GM04504 (cell line): Measurements from ENCODE around the gene CCDC85C.
"Not testable (repeated sequence)": the region's sequence is repeated elsewhere in the genome, so short reads cannot be mapped to it uniquely, and the experiment has no call there.

Experiments
- DNase-seq: peaks from one replicate; pipeline ENCODE4 v3.0.0-alpha.2; 2012; ENCODE audit warnings: low read depth

Gene CCDC85C

GRCh38 chr14:99603471-99604277, at the start of gene CCDC85C:
Gene CCDC85C (minus strand): TSS chr14:99604207. CDS start chr14:99603959, 248 bp downstream.
- no peak for DNase-seq

GRCh38 chr14:99651953-99652746, 48.1 kb upstream of the CCDC85C start:
- DNase-seq: no peak

- DNase-seq: no peak
Measured at GRCh38 chr14:99650189-99650588, 46.2 kb upstream of the CCDC85C start.

- no peak for DNase-seq
Measured at GRCh38 chr14:99649643-99650042, 45.6 kb upstream of the CCDC85C start.

DNA sequence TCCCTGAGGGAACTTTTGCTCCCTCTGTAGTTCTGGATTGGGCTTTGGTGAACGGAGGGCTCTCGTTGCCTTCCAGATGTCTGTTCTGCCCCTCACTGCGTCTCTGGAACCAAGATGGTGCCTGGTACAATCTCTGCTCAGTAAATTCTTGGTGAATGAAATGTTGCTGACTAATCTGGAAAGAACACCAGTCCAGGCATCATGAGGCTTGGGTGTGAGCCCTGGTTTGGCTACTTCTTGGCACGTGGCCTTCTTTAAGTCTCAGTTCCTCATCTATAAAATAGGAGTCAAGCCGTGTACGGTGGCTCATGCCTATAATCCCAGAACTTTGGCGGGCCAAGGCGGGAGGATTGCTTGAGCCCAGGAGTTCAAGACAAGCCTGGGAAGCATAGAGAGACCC, 45.2 kb upstream of the CCDC85C start:
- DNase-seq: peak; percentile 15

DNA sequence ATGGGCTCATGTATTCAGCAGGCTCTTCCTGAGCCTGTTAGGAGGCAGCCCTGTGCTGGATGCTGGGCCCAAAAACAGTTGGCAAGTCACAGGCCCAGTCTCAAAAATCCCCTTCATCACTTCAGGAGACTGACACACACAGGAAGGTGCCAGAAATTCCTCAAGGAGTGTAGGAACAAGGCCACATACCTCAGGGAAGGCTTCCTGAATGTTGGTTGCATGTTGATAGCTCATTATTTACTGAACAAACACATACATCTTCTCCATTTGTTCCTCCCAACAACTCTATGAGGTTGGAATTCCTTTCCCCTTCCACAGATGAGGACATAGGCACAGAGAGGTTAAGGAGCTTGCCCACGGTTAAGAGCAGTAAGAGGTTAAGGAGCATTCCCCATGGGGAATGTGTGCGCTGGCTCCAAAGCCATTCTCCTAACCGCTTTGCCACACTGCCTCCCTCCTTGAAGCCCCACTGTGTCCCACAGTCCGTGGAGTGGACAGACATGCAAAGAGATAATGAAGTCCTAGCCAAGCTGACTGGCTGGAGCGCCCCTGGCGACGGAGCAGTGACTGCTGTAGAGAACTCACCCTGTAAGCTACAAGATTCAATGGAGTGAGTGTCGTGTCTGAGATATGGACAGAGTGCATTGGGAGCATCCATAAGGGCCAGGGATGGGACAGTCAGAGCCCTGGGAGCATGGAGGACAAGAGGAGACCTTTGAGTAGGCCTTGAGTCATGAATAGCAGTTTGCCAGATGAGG, 44.2 kb upstream of the CCDC85C start:
- no peak for DNase-seq

DNA sequence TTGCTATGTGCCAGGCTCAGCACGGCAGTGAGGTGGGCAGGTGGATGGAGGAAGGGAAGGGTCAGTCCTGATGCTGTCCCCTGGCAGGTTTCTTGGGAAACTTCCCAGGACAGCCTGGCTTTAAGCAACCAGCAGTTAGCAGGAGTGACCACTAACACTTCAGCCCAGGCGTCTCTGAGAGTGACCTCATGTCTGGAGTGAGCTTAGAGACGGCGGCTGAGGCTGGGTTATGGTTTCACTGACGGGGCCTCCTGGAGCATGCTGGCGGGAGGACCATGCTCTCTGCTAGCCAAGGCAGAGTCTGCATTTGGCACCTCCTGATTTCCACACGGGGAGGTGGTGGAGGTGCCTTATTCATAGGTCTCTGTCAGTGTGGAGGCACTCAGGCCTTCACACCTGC, 43.4 kb upstream of the CCDC85C start:
- no peak for DNase-seq

- no peak for DNase-seq
Measured at GRCh38 chr14:99645545-99646505, 41.8 kb upstream of the CCDC85C start.

DNA sequence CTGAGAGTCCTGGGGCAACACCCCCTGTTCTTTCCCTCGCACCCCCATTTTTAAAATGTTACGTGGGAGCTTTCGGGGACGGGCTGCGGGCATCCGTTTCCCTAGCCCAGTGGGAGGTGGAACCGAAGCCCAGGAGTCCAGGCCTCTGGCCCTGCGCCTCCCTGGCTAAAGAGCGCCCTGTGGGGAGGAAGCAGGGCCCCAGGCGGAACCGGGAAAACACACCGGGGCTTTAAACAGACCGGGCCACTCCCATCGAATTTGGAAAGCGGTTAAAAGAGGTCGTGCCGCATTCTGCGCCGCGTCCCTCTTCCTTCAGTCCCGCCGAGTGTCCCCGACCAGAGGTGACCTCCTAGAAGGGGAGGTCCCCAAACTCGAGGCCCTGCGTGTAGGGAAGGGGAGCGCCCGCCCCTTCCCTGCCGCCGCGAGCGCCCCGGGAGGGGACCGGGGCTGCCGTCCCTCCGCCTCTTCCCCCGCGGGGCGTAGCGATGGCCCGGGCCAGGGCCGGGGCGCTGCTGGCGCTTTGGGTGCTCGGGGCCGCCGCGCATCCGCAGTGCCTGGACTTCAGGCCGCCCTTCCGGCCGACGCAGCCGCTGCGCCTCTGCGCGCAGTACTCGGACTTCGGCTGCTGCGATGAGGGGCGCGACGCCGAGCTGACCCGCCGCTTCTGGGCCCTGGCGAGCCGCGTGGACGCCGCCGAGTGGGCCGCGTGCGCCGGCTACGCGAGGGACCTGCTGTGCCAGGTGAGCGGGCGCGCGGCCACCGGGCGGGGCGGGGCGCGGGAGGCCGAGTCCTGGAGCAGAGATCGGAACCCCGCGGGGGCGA, 40.9 kb upstream of the CCDC85C start, which contains the start of gene HHIPL1:
Gene HHIPL1 (plus strand): TSS at position 407 of the 822 bp plus-strand sequence. CDS start 79 bp downstream, at position 486.
- DNase-seq: no peak

- DNase-seq: no peak
Measured at GRCh38 chr14:99644035-99644587, 40.1 kb upstream of the CCDC85C start.

GRCh38 chr14:99643343-99643742, 39.3 kb upstream of the CCDC85C start:
- no peak for DNase-seq

DNA sequence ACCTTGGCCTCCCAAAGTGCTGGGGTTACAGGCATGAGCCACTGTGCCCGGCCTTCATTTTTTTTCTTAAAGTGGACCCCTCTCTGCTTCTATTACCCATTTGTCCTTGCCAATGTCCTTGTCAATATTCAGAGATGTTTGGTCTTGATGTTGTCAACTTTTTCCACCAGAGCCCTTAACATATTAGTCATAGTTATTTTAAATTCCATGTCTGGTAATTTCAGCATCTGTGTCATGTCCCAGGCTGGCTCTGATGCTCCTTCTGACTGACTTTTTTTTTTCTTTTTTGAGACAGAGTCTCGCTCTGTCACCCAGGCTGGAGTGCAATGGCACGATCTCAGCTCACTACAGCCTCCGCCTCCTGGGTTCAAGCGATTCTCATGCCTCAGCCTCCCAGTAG, 38.8 kb upstream of the CCDC85C start:
- not testable (repeated sequence) for DNase-seq

GRCh38 chr14:99637624-99638023, 33.6 kb upstream of the CCDC85C start:
- DNase-seq: no peak

DNA sequence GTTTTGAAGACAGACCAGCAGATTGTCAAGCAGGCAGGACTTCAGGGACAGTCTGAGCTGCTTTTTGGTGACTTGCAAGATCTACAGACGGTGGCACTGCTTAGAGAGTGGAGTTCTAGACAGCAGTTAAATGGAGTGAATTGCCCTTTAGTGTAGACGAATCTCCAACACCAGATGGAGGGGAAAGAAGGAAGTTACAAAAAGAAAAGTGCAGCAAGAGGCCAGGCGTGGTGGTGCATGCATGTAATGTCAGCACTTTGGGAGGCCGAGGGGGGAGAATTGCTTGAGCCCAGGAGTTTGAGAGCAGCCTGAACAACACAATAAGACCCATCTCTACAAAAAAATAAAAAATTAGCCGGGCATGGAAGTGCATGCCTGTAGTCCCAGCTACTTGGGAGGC, 32.5 kb upstream of the CCDC85C start:
- no peak for DNase-seq

- no peak for DNase-seq
Measured at GRCh38 chr14:99635116-99635515, 31.1 kb upstream of the CCDC85C start.

DNA sequence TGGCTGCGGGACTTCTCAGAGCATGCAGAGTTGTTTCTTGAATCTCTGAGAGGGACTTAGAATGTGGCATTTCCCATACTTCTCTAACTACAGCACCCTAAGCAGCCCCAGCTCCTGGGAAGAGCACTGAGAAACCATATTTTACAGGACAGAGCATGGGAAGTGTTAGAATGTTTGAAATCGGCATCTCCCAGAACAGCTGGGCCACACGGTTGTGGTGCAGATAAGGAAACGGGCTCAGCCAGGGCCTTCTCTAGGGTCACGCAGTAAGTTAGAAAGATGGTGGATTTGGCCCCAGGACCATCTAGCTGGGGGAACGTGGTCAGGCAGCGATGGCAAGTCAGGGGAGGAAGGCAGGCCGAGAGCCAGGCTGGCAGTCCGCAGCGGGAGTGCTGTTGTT, 30.4 kb upstream of the CCDC85C start:
- DNase-seq: no peak

DNA sequence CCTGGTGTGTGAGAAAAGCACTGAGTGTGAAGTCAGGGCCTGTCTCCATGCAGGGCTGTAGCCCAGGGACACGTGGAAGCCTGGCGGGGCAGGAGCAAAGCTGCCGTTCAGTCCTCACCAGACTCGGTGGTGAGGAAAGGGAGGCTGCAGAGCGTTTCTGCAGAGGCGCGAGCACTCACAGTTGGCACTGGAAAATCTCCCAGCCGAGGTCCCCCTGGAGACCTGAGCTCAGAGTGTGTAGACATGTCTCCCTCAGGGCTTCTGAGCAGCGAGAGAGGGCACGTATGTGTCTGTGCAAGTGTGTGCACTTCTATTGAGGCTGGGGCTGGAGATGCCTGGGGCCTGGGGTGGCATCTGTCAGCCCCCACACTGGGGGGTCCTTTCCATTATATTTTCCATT, 29.9 kb upstream of the CCDC85C start:
- DNase-seq: no peak

DNA sequence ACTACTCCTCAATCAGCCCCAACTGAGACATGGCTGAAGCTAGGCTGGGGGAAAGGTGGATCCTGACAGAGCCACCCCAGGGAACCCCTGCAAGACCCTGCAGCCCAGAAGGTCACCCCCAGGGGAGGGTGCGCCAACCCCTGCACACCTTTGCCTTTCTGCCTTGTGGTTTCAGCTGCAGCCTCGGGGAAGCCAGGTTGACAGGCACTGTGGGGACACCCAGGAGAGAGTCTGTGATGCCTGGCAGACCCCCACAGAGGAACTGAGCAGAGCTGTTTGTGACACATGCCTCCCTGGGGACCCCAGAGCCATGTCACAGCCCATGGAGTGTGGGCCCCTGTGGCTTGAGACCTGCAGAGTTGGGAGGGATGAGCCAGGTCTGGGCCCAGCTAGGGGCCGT, 29.1 kb upstream of the CCDC85C start:
- no peak for DNase-seq

GRCh38 chr14:99632410-99633035, 28.5 kb upstream of the CCDC85C start:
- no peak for DNase-seq

DNA sequence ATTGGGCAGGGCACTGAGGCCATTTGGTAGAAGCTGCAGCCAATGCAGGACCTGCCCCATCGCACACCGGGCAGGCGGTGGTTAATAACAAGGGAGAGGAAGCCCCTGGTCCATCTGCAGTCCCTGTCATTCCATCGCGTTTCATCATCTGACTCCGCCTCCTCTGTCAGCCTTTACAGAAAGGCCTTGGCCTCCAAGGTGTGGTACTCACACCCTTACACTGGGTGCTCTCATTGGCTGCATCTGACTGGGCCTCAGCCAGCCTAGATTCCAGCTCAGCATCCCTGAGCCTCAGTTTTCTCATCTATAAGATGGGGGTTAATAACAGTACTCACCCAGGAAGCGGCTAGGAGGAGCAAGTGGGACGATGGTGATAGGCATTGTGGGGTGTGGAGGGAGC, 26.2 kb upstream of the CCDC85C start:
- DNase-seq: no peak
